NCI-H2107 treated with DMSO at 0.1 percent for 48 hours (cell line): ENCODE data around the gene ROR1.
"Not testable (repeated sequence)": the region's sequence is repeated elsewhere in the genome, so short reads cannot be mapped to it uniquely, and the experiment has no call there.

Source experiments
- DNase-seq: peaks from one replicate; lab custom pipeline; 2025; ENCODE audit not compliant: unreplicated experiment; lab: John Stamatoyannopoulos, UW

Gene ROR1

GRCh38 chr1:63792152-63792551 lies 18.3 kb downstream of the ROR1 start:
- DNase-seq = no peak

GRCh38 chr1:63793741-63794240 lies 20.0 kb downstream of the ROR1 start:
- DNase-seq = no peak

- no peak for DNase-seq
Measured at GRCh38 chr1:63794354-63794753, 20.5 kb downstream of the ROR1 start.

- DNase-seq = no peak
Measured at GRCh38 chr1:63794939-63795378, 21.1 kb downstream of the ROR1 start.

- DNase-seq = peak; percentile 78
Measured at GRCh38 chr1:63795455-63795854, 21.6 kb downstream of the ROR1 start.

- DNase-seq = no peak
Measured at GRCh38 chr1:63797056-63797726, 23.4 kb downstream of the ROR1 start.

- DNase-seq = no peak
Measured at GRCh38 chr1:63798284-63798683, 24.5 kb downstream of the ROR1 start.

GRCh38 chr1:63799307-63799706 lies 25.5 kb downstream of the ROR1 start:
- DNase-seq = no peak

GRCh38 chr1:63799820-63800219 lies 26.0 kb downstream of the ROR1 start:
- no peak for DNase-seq

- no peak for DNase-seq
Measured at GRCh38 chr1:63802109-63802508, 28.3 kb downstream of the ROR1 start.

- no peak for DNase-seq
Measured at GRCh38 chr1:63804829-63805484, 31.1 kb downstream of the ROR1 start.

- no peak for DNase-seq
Measured at GRCh38 chr1:63807046-63807445, 33.2 kb downstream of the ROR1 start.

- no peak for DNase-seq
Measured at GRCh38 chr1:63810936-63811469, 37.2 kb downstream of the ROR1 start.

GRCh38 chr1:63812071-63812700 lies 38.4 kb downstream of the ROR1 start:
- no peak for DNase-seq

GRCh38 chr1:63813829-63814277 lies 40.0 kb downstream of the ROR1 start:
- DNase-seq = no peak

- not testable (repeated sequence) for DNase-seq
Measured at GRCh38 chr1:63816217-63816815, 42.5 kb downstream of the ROR1 start.

- no peak for DNase-seq
Measured at GRCh38 chr1:63817152-63817667, 43.4 kb downstream of the ROR1 start.

GRCh38 chr1:63817700-63818099 lies 43.9 kb downstream of the ROR1 start:
- no peak for DNase-seq

- no peak for DNase-seq
Measured at GRCh38 chr1:63818567-63819325, 44.9 kb downstream of the ROR1 start.

GRCh38 chr1:63819795-63820194 lies 46.0 kb downstream of the ROR1 start:
- no peak for DNase-seq
